Measurements from ENCODE around the gene IL5. TPM values are rescaled to one million over a fixed set of nuclear protein-coding genes. Genes with fewer than 3 reads are reported as not detected.

The IL5 gene
- total RNA-seq, 1 experiment from 2014 or later: not detected

DNA sequence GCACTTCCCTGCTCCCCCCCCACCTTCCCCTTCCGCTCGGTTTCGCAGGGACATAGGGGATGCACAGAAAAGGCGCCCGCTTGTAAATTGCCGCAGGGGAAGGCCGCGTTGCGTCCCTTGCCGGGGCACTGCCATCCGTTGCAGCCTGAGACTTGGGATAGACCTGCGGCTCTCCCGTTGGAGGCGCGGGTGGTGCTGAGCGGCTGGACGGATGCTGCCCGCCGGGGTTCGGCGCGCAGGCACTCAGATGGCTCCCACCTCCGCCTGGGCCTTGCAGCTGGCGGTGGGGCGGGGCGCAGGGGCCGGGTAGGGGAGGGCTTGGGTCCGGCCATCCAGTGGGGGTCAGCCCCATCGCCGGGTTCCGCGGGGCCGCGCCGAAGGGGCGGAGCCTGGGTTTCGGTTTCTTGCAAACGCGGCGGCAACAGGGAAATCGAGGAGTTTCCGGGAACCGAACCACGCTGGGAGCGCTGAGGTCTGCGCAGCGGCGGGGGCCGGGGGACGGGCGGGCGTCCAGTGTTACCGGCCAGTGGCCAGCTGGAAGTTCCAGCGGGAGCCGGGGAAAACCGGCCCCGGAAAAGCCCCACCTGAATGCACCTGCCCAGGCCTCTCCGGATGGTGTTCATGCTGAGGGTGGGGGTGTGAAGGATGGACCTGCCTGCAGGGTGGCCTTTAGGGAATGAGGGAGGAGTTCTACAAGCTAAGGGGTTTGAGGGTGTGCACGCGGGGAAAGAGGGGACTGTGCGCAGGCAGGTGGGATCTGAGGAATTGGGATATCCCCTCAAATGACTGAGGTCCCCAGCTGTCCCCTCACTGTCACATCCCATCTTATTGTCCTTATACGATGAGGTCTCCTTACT is 46.5 kb downstream of the IL5 start:
- no peaks in the 10 kb centered on the region for H3F3A ChIP-seq (ENCODE audit: low read length, unreplicated experiment)
- BruUV-seq (replicated peaks): TSS peak; percentile 76
- H3K4me3 ChIP-seq (ENCODE audit: low read length): peak overlapping the region; percentile 85
- H3K27me3 ChIP-seq (ENCODE audit: low read length): no peaks in the 10 kb centered on the region
- no peaks in the 10 kb centered on the region for H3K9me2 ChIP-seq (replicated peaks; ENCODE audit: low read length)
- intact Hi-C loops (cut with micrococcal nuclease): loop anchor here (2.0 to 10.0 kb wide), 4 partner anchors 82 to 202 kb away; partner anchors contain the start of gene SLC22A4
- no peaks in the 10 kb centered on the region for H4K20me1 ChIP-seq (ENCODE audit: low read length)
- peak overlapping the region; percentile 87 for H3K4me2 ChIP-seq (ENCODE audit: low read length)
- peaks cover 43% of the 10 kb centered on the region for H3K4me1 ChIP-seq (ENCODE audit: insufficient read depth, low read length)
- TF ChIP-seq EZH2 (IDR thresholded peaks at IDR 0.05; ENCODE audit: low read length, unreplicated experiment) (no peak), EZH2phosphoT487 (IDR thresholded peaks at IDR 0.05; ENCODE audit: borderline replicate concordance, low read length) (no peak)
- TF ChIP-seq, protein P1, sequence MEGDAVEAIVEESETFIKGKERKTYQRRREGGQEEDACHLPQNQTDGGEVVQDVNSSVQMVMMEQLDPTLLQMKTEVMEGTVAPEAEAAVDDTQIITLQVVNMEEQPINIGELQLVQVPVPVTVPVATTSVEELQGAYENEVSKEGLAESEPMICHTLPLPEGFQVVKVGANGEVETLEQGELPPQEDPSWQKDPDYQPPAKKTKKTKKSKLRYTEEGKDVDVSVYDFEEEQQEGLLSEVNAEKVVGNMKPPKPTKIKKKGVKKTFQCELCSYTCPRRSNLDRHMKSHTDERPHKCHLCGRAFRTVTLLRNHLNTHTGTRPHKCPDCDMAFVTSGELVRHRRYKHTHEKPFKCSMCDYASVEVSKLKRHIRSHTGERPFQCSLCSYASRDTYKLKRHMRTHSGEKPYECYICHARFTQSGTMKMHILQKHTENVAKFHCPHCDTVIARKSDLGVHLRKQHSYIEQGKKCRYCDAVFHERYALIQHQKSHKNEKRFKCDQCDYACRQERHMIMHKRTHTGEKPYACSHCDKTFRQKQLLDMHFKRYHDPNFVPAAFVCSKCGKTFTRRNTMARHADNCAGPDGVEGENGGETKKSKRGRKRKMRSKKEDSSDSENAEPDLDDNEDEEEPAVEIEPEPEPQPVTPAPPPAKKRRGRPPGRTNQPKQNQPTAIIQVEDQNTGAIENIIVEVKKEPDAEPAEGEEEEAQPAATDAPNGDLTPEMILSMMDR (conservative IDR thresholded peaks at IDR 0.05; ENCODE audit: low read depth, low read length): no peak
- H3K36me3 ChIP-seq (ENCODE audit: low read depth, low read length): no peaks in the 10 kb centered on the region
- DNase-seq (peak; percentile 77), ATAC-seq (peak; percentile 63)
- H3K79me2 ChIP-seq (ENCODE audit: low read length): no peaks in the 10 kb centered on the region
- POLR2A ChIA-PET (ENCODE audit: unreplicated experiment): interaction anchor here (0.5 to 1.7 kb wide), 9 partner anchors 18 to 323 kb away, joined by 3 to 19 read pairs (median 7); partner anchors contain the start of gene SLC22A4
- H3K9me3 ChIP-seq (ENCODE audit: low read length): no peaks in the 10 kb centered on the region
- H3K27ac ChIP-seq (ENCODE audit: low read length): peak overlapping the region; percentile 84
- peak overlapping the region; percentile 78 for H3K9ac ChIP-seq (ENCODE audit: low read length)
- peak overlapping the region; percentile 82; the same call in 1 of the 2 replicates for H2AFZ ChIP-seq (ENCODE audit: low read length)
- CTCF ChIA-PET: interaction anchor here (0.6 to 1.5 kb wide), 6 partner anchors 8 to 259 kb away, joined by 3 to 6 read pairs (median 4); no protein-coding TSS in a partner anchor

DNA sequence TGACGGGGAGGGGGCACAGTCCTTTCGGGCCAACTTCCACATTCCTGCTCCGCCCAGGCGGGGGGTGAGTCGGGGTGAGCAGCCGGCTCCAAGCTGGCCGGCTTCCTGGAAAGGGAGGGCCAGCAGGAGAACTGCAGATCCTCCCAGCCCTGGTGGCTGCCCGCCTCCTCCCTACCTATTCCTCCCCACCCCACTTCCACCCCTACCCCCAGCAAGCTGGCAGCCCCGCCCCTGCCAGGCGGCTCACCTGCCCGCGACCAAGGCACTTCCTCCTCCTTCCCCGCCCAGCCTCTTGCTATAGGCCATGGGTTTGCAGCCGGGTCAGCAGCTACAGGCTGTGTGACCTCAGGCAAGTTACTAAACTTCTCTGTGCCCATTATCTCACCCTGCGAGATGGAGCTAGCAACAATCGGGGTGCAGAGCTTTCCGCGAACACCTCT is 47.1 kb downstream of the IL5 start:
- H3K79me2 ChIP-seq (ENCODE audit: low read length): no peaks in the 10 kb centered on the region
- no TSS peak for BruUV-seq (replicated peaks)
- no peaks in the 10 kb centered on the region for H3K27me3 ChIP-seq (ENCODE audit: low read length)
- peak overlapping the region; percentile 87 for H3K4me2 ChIP-seq (ENCODE audit: low read length)
- H3K9me3 ChIP-seq (ENCODE audit: low read length): no peaks in the 10 kb centered on the region
- POLR2A ChIA-PET (ENCODE audit: unreplicated experiment): interaction anchor here (0.5 to 1.7 kb wide), 9 partner anchors 17 to 324 kb away, joined by 3 to 19 read pairs (median 7); partner anchors contain the start of gene SLC22A4
- no peaks in the 10 kb centered on the region for H4K20me1 ChIP-seq (ENCODE audit: low read length)
- peak overlapping the region; percentile 78 for H3K9ac ChIP-seq (ENCODE audit: low read length)
- intact Hi-C loops (cut with micrococcal nuclease): loop anchor here (2.0 to 10.0 kb wide), 4 partner anchors 81 to 201 kb away; partner anchors contain the start of gene SLC22A4
- no peaks in the 10 kb centered on the region for H3K9me2 ChIP-seq (replicated peaks; ENCODE audit: low read length)
- DNase-seq: peak; percentile 90
- TF ChIP-seq, protein P1 (conservative IDR thresholded peaks at IDR 0.05; ENCODE audit: low read depth, low read length): no peak
- TF ChIP-seq EZH2 (IDR thresholded peaks at IDR 0.05; ENCODE audit: low read length, unreplicated experiment) (no peak), EZH2phosphoT487 (IDR thresholded peaks at IDR 0.05; ENCODE audit: borderline replicate concordance, low read length) (no peak)
- peak overlapping the region; percentile 84 for H3K27ac ChIP-seq (ENCODE audit: low read length)
- no peaks in the 10 kb centered on the region for H3F3A ChIP-seq (ENCODE audit: low read length, unreplicated experiment)
- H3K4me3 ChIP-seq (ENCODE audit: low read length): peak overlapping the region; percentile 85
- CTCF ChIA-PET: interaction anchor here (0.6 to 1.3 kb wide), 4 partner anchors 9 to 203 kb away, joined by 3 to 6 read pairs (median 4); no protein-coding TSS in a partner anchor
- peak; percentile 61 for ATAC-seq
- H2AFZ ChIP-seq (ENCODE audit: low read length): peak overlapping the region; percentile 82
- peaks cover 49% of the 10 kb centered on the region for H3K4me1 ChIP-seq (ENCODE audit: insufficient read depth, low read length)
- H3K36me3 ChIP-seq (ENCODE audit: low read depth, low read length): no peaks in the 10 kb centered on the region
